ENCODE results near the gene PSEN1.

DNA sequence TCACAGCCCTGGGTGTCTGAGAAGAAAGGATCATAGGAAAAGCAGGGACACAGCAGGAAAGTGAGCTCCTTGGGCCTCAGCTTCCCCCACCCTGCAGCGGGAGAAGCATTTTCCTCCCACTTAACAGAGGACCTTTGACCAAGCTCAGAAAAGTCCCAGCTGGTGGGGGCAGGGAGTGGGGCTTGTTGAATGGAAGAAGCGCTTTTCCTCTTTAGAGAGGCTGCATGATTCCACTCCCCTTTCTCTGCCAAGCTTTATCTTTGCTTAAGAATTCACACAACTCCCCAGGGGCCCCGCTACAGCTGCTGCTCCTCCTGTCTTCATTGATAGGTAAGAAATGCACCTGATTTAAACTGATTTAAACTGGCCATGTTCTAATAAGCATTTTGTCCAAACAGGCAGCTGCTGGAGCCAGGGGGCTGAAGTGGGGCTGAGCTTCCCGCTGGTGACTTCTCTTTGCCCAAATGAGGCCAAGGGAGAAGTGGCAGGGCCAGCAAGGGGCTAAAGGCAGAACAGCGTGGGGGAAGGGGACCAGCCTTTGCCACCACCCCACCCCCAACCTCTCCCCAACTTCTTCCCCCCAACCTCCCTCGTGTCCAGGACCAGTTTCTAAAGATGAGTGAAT is 99.3 kb downstream of the PSEN1 start:
- TF ChIP-seq EZH2 (IDR thresholded peaks at IDR 0.05; ENCODE audit: insufficient read depth, poor library complexity, severe bottlenecking) = no peak
- no peak for TF ChIP-seq EZH2phosphoT487 (IDR thresholded peaks at IDR 0.05; ENCODE audit: insufficient read depth, low read depth)

Measured in GM23248 (cell line).